ENCODE measurements around the gene B4GALT2. TPM values are rescaled to one million over a fixed set of nuclear protein-coding genes. Genes with fewer than 3 reads are reported as not detected.

Gene B4GALT2
- total RNA-seq, 1 experiment from 2014 or later, result 76.8 TPM

GRCh38 chr1:43937179-43937865 lies 41.7 kb upstream of the B4GALT2 start:
- no peak overlapping the region for H3K4me3 ChIP-seq (replicated peaks in 1 of 2; ENCODE audit: low read depth in 1 of 2, low read length in 2 of 2)
- no TSS peak for BruUV-seq (replicated peaks)
- TF ChIP-seq JUND (IDR thresholded peaks at IDR 0.05) (no peak), RAD21 (IDR thresholded peaks at IDR 0.05; ENCODE audit: low read depth) (no peak), ZBTB33 (IDR thresholded peaks at IDR 0.05; ENCODE audit: extremely low read depth, insufficient replicate concordance, low read length) (no peak), ATF3 (IDR thresholded peaks at IDR 0.05) (no peak), ZFX (IDR thresholded peaks at IDR 0.05) (no peak), EZH2phosphoT487 (IDR thresholded peaks at IDR 0.05; ENCODE audit: borderline replicate concordance) (no peak), SIN3A (IDR thresholded peaks at IDR 0.05; ENCODE audit: low read depth) (no peak), POLR2AphosphoS5 (IDR thresholded peaks at IDR 0.05; ENCODE audit: low read depth, low read length) (peak; percentile 14; the same call in 1 of the 2 replicates), MAX (IDR thresholded peaks at IDR 0.05) (no peak)
- H3K4me2 ChIP-seq (ENCODE audit: low read length), result no peak overlapping the region
- H3K27ac ChIP-seq (ENCODE audit: low read depth, low read length), result no peak overlapping the region
- peaks cover 9% of the 10 kb centered on the region; the same call in 1 of the 2 replicates for H3K79me2 ChIP-seq (ENCODE audit: insufficient read depth, low read length)
- no peak for DNase-seq (ENCODE audit: low read depth, low spot score)
- no peaks in the 10 kb centered on the region for H4K20me1 ChIP-seq (ENCODE audit: insufficient read depth)
- H3K9me3 ChIP-seq (ENCODE audit: control insufficient read depth in 1 of 2, insufficient read depth in 1 of 2, low read depth in 1 of 2, low read length in 2 of 2), result no peaks in the 10 kb centered on the region
- intact Hi-C loops (cut with micrococcal nuclease), result no loop called here
- CTCF ChIA-PET, result interaction anchor here (12.2 kb wide), 1 partner anchor 171 kb away, joined by 479 read pairs; no protein-coding TSS in a partner anchor
- no peak overlapping the region for H2AFZ ChIP-seq (ENCODE audit: low read depth, low read length, poor library complexity, severe bottlenecking)
- 0 out of 4 replicates have a peak, but pooled peaks cover 0 to 10% of the 10 kb centered on the region in 2 experiments for H3K36me3 ChIP-seq (ENCODE audit: control insufficient read depth in 1 of 2, insufficient read depth in 2 of 2, low read length in 2 of 2)
- POLR2A ChIA-PET, result interaction anchor here (0.9 kb wide), 1 partner anchor 8 kb away, joined by 3 read pairs; no protein-coding TSS in a partner anchor
- no peaks in the 10 kb centered on the region for H3K9me2 ChIP-seq (ENCODE audit: insufficient read depth)
- H3K4me1 ChIP-seq (ENCODE audit: control insufficient read depth in 1 of 2, insufficient read depth in 2 of 2, low read length in 2 of 2), result peaks cover 14 to 38% of the 10 kb centered on the region in 2 experiments
- H3K9ac ChIP-seq (ENCODE audit: low read length), result no peak overlapping the region
- no peaks in the 10 kb centered on the region for H3K27me3 ChIP-seq (ENCODE audit: insufficient read depth, low read length)
- no peak for ATAC-seq
- RAD21 ChIA-PET (ENCODE audit: low non-redundant PET in 1 of 2, low total read pairs in 2 of 2, uncharacterized antibody in 2 of 2, unreplicated experiment in 2 of 2), result no interaction called here

Measured in HCT116 (cell line).